Subcutaneous adipose tissue (tissue), 4 donors: Measurements from ENCODE around the gene PNMA6E. TPM values are rescaled to one million over a fixed set of nuclear protein-coding genes. Genes with fewer than 3 reads are reported as not detected.

Experiments used
- CTCF ChIP-seq: fragments of 450-650 bp; IDR thresholded peaks from one replicate; pipeline ENCODE4 v1.5.1; 2016; ENCODE audit warnings: low read depth, mild to moderate bottlenecking, control low read depth, antibody characterized with exemption, moderate library complexity
- total RNA-seq, 4 donors: library from RNA; depleted of rRNA; stranded (reverse); fragments of >200 nt; gene quantifications; one replicate each; pipeline ENCODE4 v1.1.0, GENCODE V29; 2016

The PNMA6E gene
- total RNA-seq, 4 donors from 2014 or later: not detected

GRCh38 chrX:153379971-153380581, 21.1 kb downstream of the PNMA6E start:
- TF ChIP-seq CTCF: no peak

DNA sequence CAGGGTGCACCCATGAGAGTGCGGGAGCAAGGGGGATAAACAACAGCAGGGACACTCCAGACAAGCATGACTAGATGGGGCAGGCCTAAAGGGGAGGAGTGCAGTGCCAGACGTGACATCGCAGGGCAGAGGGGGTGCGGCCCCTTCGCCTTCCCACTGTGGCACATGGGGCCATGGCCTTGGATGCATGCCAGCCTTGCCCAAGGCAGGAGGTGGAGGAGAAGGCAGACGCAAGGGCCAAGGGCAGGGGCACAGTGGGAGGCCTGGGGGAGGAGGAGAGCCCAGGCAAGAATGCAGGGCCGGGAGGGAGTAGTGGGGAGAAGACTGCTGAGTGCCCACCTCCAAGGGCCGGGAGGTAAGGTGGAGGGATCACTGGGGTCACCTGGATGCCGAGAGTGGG, 21.6 kb downstream of the PNMA6E start:
- TF ChIP-seq CTCF: no peak

DNA sequence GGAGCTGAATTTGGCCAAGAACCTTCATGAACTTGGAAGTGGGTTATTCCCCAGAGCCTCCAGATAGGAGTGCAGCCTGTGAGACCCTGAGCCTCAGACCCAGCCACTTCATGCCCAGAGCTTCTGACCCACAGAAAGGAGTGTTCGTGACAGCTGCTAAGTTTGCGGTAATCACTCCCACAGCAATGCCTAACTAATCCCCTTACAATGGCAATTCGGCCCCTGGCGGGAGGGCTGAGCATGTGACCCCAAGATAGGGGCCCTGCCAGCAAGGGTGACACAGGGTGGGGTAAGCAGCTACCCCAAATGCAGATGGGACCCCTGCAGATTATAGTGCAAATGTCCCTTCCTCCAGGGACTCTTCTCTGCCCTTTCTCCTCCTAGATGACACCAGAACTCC, 22.5 kb downstream of the PNMA6E start:
- TF ChIP-seq CTCF: no peak

DNA sequence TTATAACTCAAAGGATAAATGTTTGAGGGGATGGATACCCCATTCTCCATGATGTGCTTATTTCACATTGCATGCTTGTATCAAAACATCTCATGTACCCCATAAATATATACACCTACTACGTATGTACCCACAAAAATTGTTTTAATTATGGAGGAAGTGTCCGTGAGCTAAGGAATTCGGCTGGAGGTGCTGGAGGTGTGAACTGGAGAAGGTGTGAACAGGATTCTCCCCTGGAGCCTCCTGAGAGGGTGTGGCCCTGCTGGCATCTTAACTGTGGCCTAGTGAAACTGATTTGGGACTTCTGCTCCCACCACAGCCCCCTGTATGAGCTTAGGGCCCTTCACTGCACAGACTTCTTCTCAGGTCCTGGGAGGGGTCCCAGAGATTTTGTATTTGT, 23.4 kb downstream of the PNMA6E start:
- TF ChIP-seq CTCF: no peak

DNA sequence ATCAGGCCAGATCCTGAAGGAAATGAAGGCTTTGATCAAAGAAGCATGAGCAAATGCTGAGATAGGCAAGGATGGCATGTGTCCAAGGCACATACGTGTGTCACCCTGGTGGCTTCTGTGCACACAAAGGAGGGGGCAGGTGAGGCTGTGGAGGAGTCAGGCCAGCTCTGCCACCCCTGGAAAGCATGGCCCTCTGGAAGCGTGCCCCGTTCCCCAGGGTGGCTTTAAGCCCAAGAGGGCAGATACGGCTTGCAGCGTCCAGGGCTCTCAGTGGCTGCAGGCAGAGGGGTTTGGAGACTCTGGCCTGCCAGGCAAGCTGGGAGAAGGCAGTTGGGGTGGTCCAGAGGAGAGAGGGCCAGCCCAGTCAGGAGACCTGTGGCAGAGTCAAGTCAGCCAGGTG, 25.6 kb downstream of the PNMA6E start:
- TF ChIP-seq CTCF: no peak

DNA sequence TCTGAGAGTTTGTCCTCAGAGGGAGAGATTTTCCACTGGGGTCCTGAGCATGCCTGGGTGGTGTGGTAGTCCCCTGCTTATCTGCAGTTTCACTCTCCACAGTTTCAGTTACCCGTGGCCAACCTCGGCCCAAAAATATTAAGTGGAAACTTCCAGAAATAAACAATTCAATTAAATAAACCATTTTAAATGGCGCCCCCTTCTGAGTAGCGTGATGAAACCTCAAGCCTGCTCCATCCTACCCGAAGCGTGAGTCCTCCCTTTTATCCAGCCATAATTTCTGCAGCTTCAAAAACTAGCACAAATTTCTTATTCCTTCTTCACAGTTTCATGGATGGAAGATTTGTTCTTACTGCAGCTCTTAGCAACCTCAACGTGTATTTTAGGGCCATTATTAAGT, 26.7 kb downstream of the PNMA6E start:
- no peak for TF ChIP-seq CTCF

GRCh38 chrX:153372949-153373348, 28.2 kb downstream of the PNMA6E start:
- TF ChIP-seq CTCF: no peak
